HepG2 (cell line): ENCODE results near the gene SMAD6. TPM values are rescaled to one million over a fixed set of nuclear protein-coding genes. Genes with fewer than 3 reads are reported as not detected.

Source experiments
- ATAC-seq: fragments of 200-7000 bp; cut with Tn5 transposase; 3 replicates; pipeline ENCODE4 v1.9.1; 2020; ENCODE audit warnings: mild to moderate bottlenecking, moderate library complexity
- BruUV-seq: library from RNA; stranded (reverse); fragments of 400-500 nt; replicated peaks from 2 replicates; lab custom pipeline; 2021; lab: Mats Ljungman, UMichigan
- CTCF ChIA-PET: fragments of 300-600 bp; formaldehyde crosslinking; extraction: SDS; loops from one replicate; lab custom pipeline; 2021; ENCODE audit warnings: low total read pairs, inconsistent platforms, low intra/inter-chr PET ratio; lab: Yijun Ruan, JAX
- POLR2A ChIA-PET: fragments of 350-600 bp; sonication (Branson Sonifier 250); formaldehyde crosslinking; loops from one replicate; lab custom pipeline; 2020; ENCODE audit warnings: antibody characterized with exemption, inconsistent platforms; lab: Yijun Ruan, JAX
- DNase-seq: peaks from one replicate; pipeline ENCODE4 v3.0.0-alpha.2; 2015; ENCODE audit warnings: low spot score
- FAIRE-seq: peaks from 3 replicates; lab custom pipeline; 2011; peaks lifted over from hg19 to GRCh38; lab: Jason Lieb, UNC
- H2AFZ ChIP-seq: one replicate; pipeline ENCODE4 v1.6.1; 2011; ENCODE audit warnings: low read length, inconsistent platforms
- H3K27ac ChIP-seq: fragments of 300-600 bp; 3 replicates; pipeline ENCODE4 v1.8.0; 2011; ENCODE audit warnings: mixed run types, mild to moderate bottlenecking, mixed read lengths, low read length, inconsistent platforms; ENCODE audit not compliant: insufficient read depth; ENCODE audit errors: extremely low read length
- H3K27me3 ChIP-seq, 2 experiments: fragments of 200-600 bp in 1 of 2; 2 replicates in 1 of 2; 3 replicates in 1 of 2; pipeline versions ENCODE4 v1.6.0 to v1.8.0; 2011; ENCODE audit warnings: low read length in 2 of 2, mild to moderate bottlenecking in 2 of 2, moderate library complexity in 2 of 2, inconsistent platforms in 1 of 2; ENCODE audit not compliant: insufficient read depth in 2 of 2, control insufficient read depth in 1 of 2
- H3K36me3 ChIP-seq, 2 experiments: fragments of 200-600 bp in 1 of 2; replicated peaks in 1 of 2; 2 replicates in 1 of 2; 3 replicates in 1 of 2; pipeline versions ENCODE4 v1.5.1 to v1.8.0; 2011; ENCODE audit warnings: low read length in 2 of 2, inconsistent platforms in 1 of 2; ENCODE audit not compliant: insufficient read depth in 2 of 2, control insufficient read depth in 1 of 2
- H3K4me1 ChIP-seq: 2 replicates; pipeline ENCODE4 v1.5.1; 2012; ENCODE audit warnings: low read length, inconsistent platforms; ENCODE audit not compliant: insufficient read depth
- H3K4me2 ChIP-seq: 2 replicates; pipeline ENCODE4 v1.6.0; 2011; ENCODE audit warnings: low read depth, low read length, inconsistent platforms
- H3K4me3 ChIP-seq, 3 experiments: fragments of 200-600 bp in 1 of 3; sonication (generic), shearing (Covaris generic) in 1 of 3; replicated peaks in 1 of 3; 2 replicates each; pipeline ENCODE4 v1.5.1; 2011 to 2016; ENCODE audit warnings: low read length in 3 of 3, inconsistent platforms in 2 of 3, low read depth in 2 of 3, mild to moderate bottlenecking in 2 of 3, control low read depth in 1 of 3, mixed read lengths in 1 of 3; ENCODE audit not compliant: insufficient read depth in 1 of 3
- H3K79me2 ChIP-seq: one replicate; pipeline ENCODE4 v1.6.1; 2011; ENCODE audit warnings: low read length, inconsistent platforms; ENCODE audit not compliant: insufficient read depth
- H3K9ac ChIP-seq: 2 replicates; pipeline ENCODE4 v1.6.0; 2011; ENCODE audit warnings: mild to moderate bottlenecking, low read depth, low read length, inconsistent platforms; ENCODE audit not compliant: insufficient read depth
- H3K9me3 ChIP-seq: 2 replicates; pipeline ENCODE4 v1.5.1; 2012; ENCODE audit warnings: mild to moderate bottlenecking, low read length
- H4K20me1 ChIP-seq: 2 replicates; pipeline ENCODE4 v1.6.0; 2011; ENCODE audit warnings: inconsistent platforms, mild to moderate bottlenecking, low read length, moderate library complexity; ENCODE audit not compliant: insufficient read depth
- CREB3 ChIP-seq: sonication (generic); formaldehyde crosslinking; IDR thresholded peaks from 2 replicates; pipeline ENCODE4 v1.5.0; 2020; ENCODE audit warnings: missing genetic modification reagents
- EZH2 ChIP-seq: conservative IDR thresholded peaks from 2 replicates; pipeline ENCODE4 v1.6.1; 2012; ENCODE audit warnings: mild to moderate bottlenecking, low read depth, low read length, moderate library complexity
- FOSL1 ChIP-seq: sonication (generic); formaldehyde crosslinking; IDR thresholded peaks from 2 replicates; pipeline ENCODE4 v1.9.0; 2021; ENCODE audit warnings: missing genetic modification reagents, borderline replicate concordance
- HOXD1 ChIP-seq: sonication (generic); formaldehyde crosslinking; IDR thresholded peaks from 2 replicates; pipeline ENCODE4 v1.5.0; 2020; ENCODE audit warnings: missing genetic modification reagents
- ZHX2 ChIP-seq, 2 experiments: sonication (generic) in 1 of 2; formaldehyde crosslinking in 1 of 2; IDR thresholded peaks; 2 replicates each; pipeline versions ENCODE4 v1.6.1 to v1.9.0; 2014 to 2022; ENCODE audit warnings: antibody characterized with exemption in 1 of 2, borderline replicate concordance in 1 of 2, inconsistent platforms in 1 of 2, low read depth in 1 of 2, missing genetic modification reagents in 1 of 2
- ZNF10 ChIP-seq: sonication (generic); formaldehyde crosslinking; IDR thresholded peaks from 2 replicates; pipeline ENCODE4 v1.4.0; 2020; ENCODE audit warnings: mild to moderate bottlenecking, low read depth, missing genetic modification reagents, borderline replicate concordance
- ZNF503 ChIP-seq: sonication (generic); formaldehyde crosslinking; IDR thresholded peaks from 2 replicates; pipeline ENCODE4 v1.4.0; 2020; ENCODE audit warnings: missing genetic modification reagents
- WGBS: methylation state at CpG from one replicate; pipeline ENCODE4 v1.1.6; 2017; ENCODE audit warnings: low lambda C conversion rate; 5-methylcytosine and 5-hydroxymethylcytosine counted together
- in situ Hi-C: cut with HindIII; loops from 2 replicates; pipeline ENCODE4 v1.10.0; 2017; ENCODE audit warnings: low pct_unique_long_range_greater_than_20kb; ENCODE audit not compliant: extremely low pct_ligation_motif_present
- intact Hi-C: fragments of 100-400 bp; cut with micrococcal nuclease; formaldehyde crosslinking; loops from one replicate; pipeline ENCODE4 v1.10.0; 2022; ENCODE audit not compliant: unreplicated experiment
- polyA plus RNA-seq, 8 experiments: library from polyadenylated mRNA; depleted of rRNA in 3 of 8; stranded (reverse) in 7 of 8; unstranded in 1 of 8; fragments of >200 nt; fragmentation: Illumina TruSeq in 4 of 8; extraction: Trizol in 4 of 8; gene quantifications; 2 replicates each; pipeline versions ENCODE4 v1.2.1 to v1.2.3, GENCODE V29; 2011 to 2016; ENCODE audit warnings: low read depth in 4 of 8, missing spikeins in 1 of 8, mixed read lengths in 1 of 8; ENCODE audit not compliant: insufficient read depth in 1 of 8
- total RNA-seq, 5 experiments: library from RNA; depleted of rRNA; stranded (reverse); fragments of >200 nt; fragmentation: Illumina TruSeq; extraction: Trizol; gene quantifications; 2 replicates each; pipeline ENCODE4 v1.2.3, GENCODE V29; 2016; ENCODE audit warnings: low read depth in 1 of 5

The SMAD6 gene
- total and polyA plus RNA-seq, 2 of the 13 experiments (the other 11 are each of a cell fraction or from before 2014, with no cell fraction given) = 3.3 to 4.4 TPM

GRCh38 chr15:66753687-66754377, 51.8 kb downstream of the SMAD6 start:
- intact Hi-C loops = no loop called here
- Histone ChIP-seq H3K4me3 (no peak overlapping the region), H3K27me3 (no peaks in the 10 kb centered on the region), H3K4me1 (peaks cover 36% of the 10 kb centered on the region), H4K20me1 (no peaks in the 10 kb centered on the region), H3K79me2 (no peaks in the 10 kb centered on the region), H2AFZ (no peak overlapping the region), H3K4me2 (no peak overlapping the region), H3K9ac (no peak overlapping the region), H3K36me3 (no peaks in the 10 kb centered on the region), H3K27ac (no peak overlapping the region), H3K9me3 (peaks cover 10% of the 10 kb centered on the region)
- no peak for ATAC-seq
- DNase-seq = no peak
- WGBS = 96% methylated on average over 7 of the region's 7 CpGs
- no TSS peak for BruUV-seq
- FAIRE-seq = no peak
- POLR2A ChIA-PET = no interaction called here
- CTCF ChIA-PET = no interaction called here
- in situ Hi-C loops = no loop called here
- no peak for TF ChIP-seq CREB3
- no peak for TF ChIP-seq FOSL1 (CRISPR knock-in tag)
- no peak for TF ChIP-seq ZHX2 (IDR thresholded peaks at IDR 0.05; ENCODE audit: low read depth)
- TF ChIP-seq ZHX2 (CRISPR knock-in tag; IDR thresholded peaks at IDR 0.05; ENCODE audit: borderline replicate concordance) = no peak
- TF ChIP-seq ZNF10 (CRISPR knock-in tag) = no peak
- TF ChIP-seq EZH2 = no peak
- TF ChIP-seq ZNF503 = no peak
- TF ChIP-seq HOXD1 = no peak
